OCI-LY3 (cell line): ENCODE data around the gene OR6N1.

ENCODE experiments used
- H2AFZ ChIP-seq: fragments of 200-600, 300-600 bp; shearing (Covaris generic); 2 replicates; pipeline ENCODE4 v1.6.0; 2014; ENCODE audit warnings: antibody characterized with exemption, low read depth, low read length
- H3K27ac ChIP-seq: fragments of 200-600, 300-600 bp; sonication (generic); 2 replicates; pipeline ENCODE4 v1.5.1; 2014; ENCODE audit warnings: mild to moderate bottlenecking, low read length, moderate library complexity, mixed read lengths
- H3K27me3 ChIP-seq: fragments of 200-600, 300-600 bp; sonication (generic); 2 replicates; pipeline ENCODE4 v1.6.1; 2014; ENCODE audit warnings: low read depth, low read length, mixed read lengths
- H3K36me3 ChIP-seq: fragments of 200-600, 300-600 bp; sonication (generic); replicated peaks from 2 replicates; pipeline ENCODE3; 2014; ENCODE audit warnings: low read depth, low read length, mixed read lengths
- H3K4me1 ChIP-seq: fragments of 300-600, 200-600 bp; sonication (generic); 2 replicates; pipeline ENCODE4 v1.6.1; 2014; ENCODE audit warnings: low read length, mixed read lengths
- H3K4me2 ChIP-seq: fragments of 200-600, 300-600 bp; sonication (generic); 2 replicates; pipeline ENCODE4 v1.6.1; 2014; ENCODE audit warnings: low read length, mixed read lengths
- H3K4me3 ChIP-seq: fragments of 300-600, 200-600 bp; sonication (generic); 2 replicates; pipeline ENCODE4 v1.5.1; 2014; ENCODE audit warnings: antibody characterized with exemption, mild to moderate bottlenecking, low read length, moderate library complexity
- H3K79me2 ChIP-seq: fragments of 300-600, 200-600 bp; shearing (Covaris generic); 2 replicates; pipeline ENCODE4 v1.6.1; 2014; ENCODE audit warnings: mild to moderate bottlenecking, low read length, mixed read lengths
- H3K9ac ChIP-seq: fragments of 300-600, 200-600 bp; shearing (Covaris generic); 2 replicates; pipeline ENCODE4 v1.6.0; 2014; ENCODE audit warnings: mild to moderate bottlenecking, low read length, moderate library complexity
- H3K9me3 ChIP-seq: fragments of 200-600, 300-600 bp; shearing (Covaris generic); 2 replicates; pipeline ENCODE4 v1.6.1; 2014; ENCODE audit warnings: low read length, mixed read lengths; ENCODE audit not compliant: insufficient read depth
- H4K20me1 ChIP-seq: fragments of 200-600, 300-600 bp; sonication (generic); 2 replicates; pipeline ENCODE4 v1.6.1; 2016; ENCODE audit warnings: low read length, mixed read lengths; ENCODE audit not compliant: insufficient read depth
- EZH2phosphoT487 ChIP-seq: fragments of 200-600 bp; shearing (Covaris generic); IDR thresholded peaks from 2 replicates; pipeline ENCODE4 v1.6.1; 2018; ENCODE audit warnings: antibody characterized with exemption, mixed run types, low read depth
- TF ChIP-seq, protein P1 (sequence below): fragments of 200-600, 300-600 bp; sonication (generic); IDR thresholded peaks from 2 replicates; pipeline ENCODE4 v1.5.1; 2014; ENCODE audit warnings: antibody characterized with exemption, low read length, low read depth

OR6N1 gene

DNA sequence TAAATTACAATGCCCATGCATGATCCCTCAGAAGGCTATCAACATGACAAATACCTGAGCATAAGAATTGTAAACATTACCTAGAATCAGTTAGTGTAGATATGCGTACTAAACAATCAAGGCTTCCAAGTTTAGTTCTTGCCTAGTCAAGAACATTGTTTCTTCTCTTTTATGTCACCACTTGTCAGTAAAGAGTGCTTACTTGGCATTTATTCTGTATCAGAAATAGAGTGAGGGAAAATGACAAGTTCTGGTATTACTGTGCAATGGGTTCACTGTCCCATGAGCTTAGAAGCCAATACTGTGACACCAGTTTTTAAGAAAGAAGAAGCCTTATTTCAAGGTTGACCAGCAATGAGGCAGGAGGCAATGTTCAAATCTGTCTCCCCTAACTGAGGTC lies 31.7 kb upstream of the OR6N1 start:
- H3K9me3 ChIP-seq: no peaks in the 10 kb centered on the region
- H3K4me2 ChIP-seq: no peak overlapping the region
- H3K36me3 ChIP-seq: no peaks in the 10 kb centered on the region
- no peak overlapping the region for H3K27ac ChIP-seq
- no peaks in the 10 kb centered on the region for H3K27me3 ChIP-seq
- no peaks in the 10 kb centered on the region for H4K20me1 ChIP-seq
- H3K9ac ChIP-seq: no peak overlapping the region
- TF ChIP-seq, protein P1, sequence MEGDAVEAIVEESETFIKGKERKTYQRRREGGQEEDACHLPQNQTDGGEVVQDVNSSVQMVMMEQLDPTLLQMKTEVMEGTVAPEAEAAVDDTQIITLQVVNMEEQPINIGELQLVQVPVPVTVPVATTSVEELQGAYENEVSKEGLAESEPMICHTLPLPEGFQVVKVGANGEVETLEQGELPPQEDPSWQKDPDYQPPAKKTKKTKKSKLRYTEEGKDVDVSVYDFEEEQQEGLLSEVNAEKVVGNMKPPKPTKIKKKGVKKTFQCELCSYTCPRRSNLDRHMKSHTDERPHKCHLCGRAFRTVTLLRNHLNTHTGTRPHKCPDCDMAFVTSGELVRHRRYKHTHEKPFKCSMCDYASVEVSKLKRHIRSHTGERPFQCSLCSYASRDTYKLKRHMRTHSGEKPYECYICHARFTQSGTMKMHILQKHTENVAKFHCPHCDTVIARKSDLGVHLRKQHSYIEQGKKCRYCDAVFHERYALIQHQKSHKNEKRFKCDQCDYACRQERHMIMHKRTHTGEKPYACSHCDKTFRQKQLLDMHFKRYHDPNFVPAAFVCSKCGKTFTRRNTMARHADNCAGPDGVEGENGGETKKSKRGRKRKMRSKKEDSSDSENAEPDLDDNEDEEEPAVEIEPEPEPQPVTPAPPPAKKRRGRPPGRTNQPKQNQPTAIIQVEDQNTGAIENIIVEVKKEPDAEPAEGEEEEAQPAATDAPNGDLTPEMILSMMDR: no peak
- no peak for TF ChIP-seq EZH2phosphoT487
- H3K4me3 ChIP-seq: no peak overlapping the region
- no peaks in the 10 kb centered on the region for H3K79me2 ChIP-seq
- no peak overlapping the region for H2AFZ ChIP-seq
- H3K4me1 ChIP-seq: peaks cover 10% of the 10 kb centered on the region

DNA sequence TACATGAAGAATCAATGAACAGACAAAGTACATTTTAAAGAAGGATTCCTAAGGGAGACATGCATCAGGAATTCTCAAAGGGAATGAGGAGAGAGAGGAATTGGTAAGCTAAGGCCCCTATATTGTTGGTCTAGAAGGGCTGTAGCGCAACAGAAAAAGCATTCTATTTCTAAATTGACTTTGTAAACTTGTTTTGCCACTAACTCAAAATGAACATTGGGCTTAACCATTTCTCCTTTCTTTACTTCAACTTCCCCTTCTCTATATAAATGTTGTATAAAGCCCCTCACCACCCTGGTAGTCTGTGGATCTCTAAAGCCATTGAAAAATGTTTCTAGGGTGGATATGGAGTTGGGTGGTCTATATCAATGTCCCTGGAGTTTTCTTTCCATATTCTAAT lies 29.4 kb upstream of the OR6N1 start:
- no peak overlapping the region for H3K4me2 ChIP-seq
- H3K27ac ChIP-seq: no peak overlapping the region; the same call in 1 of the 2 replicates
- no peak overlapping the region for H3K9ac ChIP-seq
- H4K20me1 ChIP-seq: no peaks in the 10 kb centered on the region
- no peak for TF ChIP-seq EZH2phosphoT487
- TF ChIP-seq, protein P1: no peak
- no peak overlapping the region for H3K4me3 ChIP-seq
- no peak overlapping the region for H2AFZ ChIP-seq
- no peaks in the 10 kb centered on the region for H3K9me3 ChIP-seq
- no peaks in the 10 kb centered on the region for H3K27me3 ChIP-seq
- H3K4me1 ChIP-seq: peaks cover 10% of the 10 kb centered on the region
- no peaks in the 10 kb centered on the region for H3K36me3 ChIP-seq
- H3K79me2 ChIP-seq: no peaks in the 10 kb centered on the region

DNA sequence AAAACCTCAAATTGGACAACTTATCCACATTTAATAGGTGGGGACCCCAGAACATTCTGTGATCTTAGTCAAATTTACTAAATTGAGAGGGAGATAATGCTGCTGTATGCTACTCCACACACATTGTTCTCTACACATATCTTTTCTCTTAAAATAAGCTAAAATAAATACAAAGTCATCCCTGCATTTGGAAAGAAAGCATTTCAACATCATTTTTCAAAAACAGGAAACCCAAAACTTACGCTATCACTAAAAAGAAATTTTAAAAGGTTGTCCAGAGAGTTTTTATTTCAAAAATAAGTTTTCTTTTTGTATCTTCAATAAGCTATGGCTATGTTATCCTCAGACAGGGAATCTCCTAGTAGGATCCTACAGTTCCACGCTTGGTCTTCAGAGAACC lies 28.5 kb upstream of the OR6N1 start:
- Histone ChIP-seq H3K9me3 (no peaks in the 10 kb centered on the region), H3K27ac (no peak overlapping the region)

DNA sequence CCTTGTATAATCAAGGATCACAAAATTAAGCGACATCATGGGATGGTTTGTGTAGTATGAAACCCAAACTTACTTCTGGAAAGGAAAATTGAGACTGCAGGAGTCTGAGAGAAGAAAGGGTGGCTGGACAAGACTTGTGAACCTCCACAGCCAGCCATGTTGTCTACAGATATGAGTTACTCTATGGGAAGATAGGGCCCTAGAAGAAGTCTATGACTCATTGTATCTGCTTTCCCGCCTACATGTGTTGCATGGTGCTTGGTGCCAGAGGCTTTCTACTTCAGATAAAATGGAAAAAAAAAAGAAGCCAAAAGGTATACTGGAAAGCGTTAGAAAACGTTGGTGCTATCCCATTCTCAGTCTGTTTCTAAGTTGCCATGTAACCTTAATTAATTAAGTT lies 27.7 kb upstream of the OR6N1 start:
- Histone ChIP-seq H3K9ac (no peak overlapping the region), H4K20me1 (no peaks in the 10 kb centered on the region), H3K4me1 (peaks cover 10% of the 10 kb centered on the region), H3K27ac (no peak overlapping the region), H3K4me2 (no peak overlapping the region), H3K27me3 (no peaks in the 10 kb centered on the region), H3K36me3 (no peaks in the 10 kb centered on the region), H3K9me3 (no peaks in the 10 kb centered on the region), H3K4me3 (no peak overlapping the region), H2AFZ (no peak overlapping the region), H3K79me2 (no peaks in the 10 kb centered on the region)
- TF ChIP-seq, protein P1: no peak
- no peak for TF ChIP-seq EZH2phosphoT487

More for the DNA sequence above, 28.5 kb upstream of the OR6N1 start:
- no peaks in the 10 kb centered on the region for H3K79me2 ChIP-seq
- no peak overlapping the region for H3K4me3 ChIP-seq
- H3K9ac ChIP-seq: no peak overlapping the region
- TF ChIP-seq, protein P1: no peak
- TF ChIP-seq EZH2phosphoT487: no peak
- H2AFZ ChIP-seq: no peak overlapping the region
- no peaks in the 10 kb centered on the region for H3K36me3 ChIP-seq
- H3K27me3 ChIP-seq: no peaks in the 10 kb centered on the region
- H3K4me2 ChIP-seq: no peak overlapping the region
- peaks cover 10% of the 10 kb centered on the region for H3K4me1 ChIP-seq
- H4K20me1 ChIP-seq: no peaks in the 10 kb centered on the region
